ENCODE results near the gene ZNF487.
"Not testable (repeated sequence)": the region's sequence is repeated elsewhere in the genome, so short reads cannot be mapped to it uniquely, and the experiment has no call there.

ZNF487 gene

DNA sequence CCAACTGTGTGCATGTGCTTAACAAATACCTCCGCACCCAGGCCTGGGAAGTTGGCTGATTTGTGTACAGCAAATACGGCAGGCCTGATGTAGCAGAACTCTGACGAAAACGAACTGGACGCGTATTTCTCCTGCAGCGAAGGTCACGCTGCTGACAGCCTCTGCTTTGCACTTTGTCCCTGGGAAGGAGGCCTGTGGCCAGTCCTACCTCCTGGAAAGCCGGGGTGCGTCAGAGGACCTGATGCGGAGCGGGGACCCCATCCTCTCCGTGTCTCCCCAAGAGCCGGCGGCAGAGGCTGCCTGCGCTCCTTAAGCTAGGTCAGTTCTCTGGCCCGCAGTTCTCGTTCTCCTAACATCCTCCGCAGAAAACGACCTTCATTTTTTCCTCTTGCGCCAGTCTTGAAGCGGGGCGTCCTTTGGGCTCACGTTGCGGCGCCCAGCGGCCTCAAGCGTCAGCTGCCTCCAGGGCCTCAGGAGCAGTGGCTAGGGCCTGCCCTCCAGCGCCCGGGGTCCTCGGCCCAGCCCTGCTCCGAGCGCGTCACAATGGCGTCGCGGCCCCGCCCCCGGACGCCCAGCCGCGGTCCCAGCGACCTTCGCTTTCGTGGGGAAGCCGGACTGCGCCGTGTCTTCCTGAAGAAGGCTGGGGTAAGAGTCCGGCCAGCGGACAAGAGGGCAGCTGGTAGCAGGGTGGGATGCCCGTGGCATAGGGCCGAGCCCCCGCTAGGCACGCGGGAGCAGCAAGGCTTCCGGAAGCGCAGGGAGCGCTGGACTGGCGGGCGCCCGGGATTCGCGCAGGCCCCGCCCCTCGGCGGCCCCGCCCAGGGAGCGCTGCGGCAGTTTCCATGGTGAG lies at the start of gene ZNF487:
Gene ZNF487 (plus strand): TSS at position 821 of the 850 bp plus-strand sequence. CDS start 38,703 bp downstream, outside the sequence.
- DNase-seq: peak; percentile 93

- DNase-seq: no peak
These were observed 49.3 kb upstream of the ZNF487 start for GRCh38 chr10:43387678-43388032.

DNA sequence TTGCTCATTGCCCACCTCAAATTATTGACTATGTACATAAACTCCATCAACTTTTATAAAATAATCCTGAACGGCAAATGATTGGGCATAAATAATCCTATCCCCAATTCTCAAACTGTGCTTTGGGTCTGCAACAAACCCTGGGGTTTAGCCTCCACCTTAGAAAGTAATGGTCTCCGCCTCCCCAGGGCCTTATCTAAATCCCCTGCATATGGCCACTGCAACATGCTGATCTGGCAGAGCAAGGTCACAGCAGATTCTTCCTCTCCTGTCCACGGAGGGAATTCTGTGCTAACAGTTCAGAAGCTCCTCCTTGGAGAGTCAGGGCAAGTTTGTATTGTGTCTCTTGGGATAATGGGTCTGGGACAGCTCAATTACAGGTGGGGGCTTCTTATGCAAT lies 47.0 kb upstream of the ZNF487 start:
- DNase-seq: no peak

DNA sequence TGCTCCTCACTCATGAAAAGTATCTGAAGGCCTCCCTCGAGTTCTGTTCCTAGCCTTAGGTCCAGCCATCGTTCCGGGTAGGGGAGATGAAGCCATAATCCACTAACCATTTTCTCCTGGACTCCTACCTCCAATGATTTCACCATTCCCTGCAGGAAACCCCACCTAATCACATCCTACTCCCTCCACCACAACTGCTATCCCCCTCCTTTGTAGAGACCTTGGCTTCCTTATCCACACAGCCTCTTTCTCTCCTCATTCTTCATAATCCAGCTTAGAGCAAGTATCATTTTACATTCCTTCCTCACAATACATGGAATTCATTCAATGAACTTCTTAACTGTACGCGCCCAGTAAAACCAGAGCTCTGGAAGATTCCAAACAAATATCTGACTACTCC lies 46.6 kb upstream of the ZNF487 start:
- no peak for DNase-seq

DNA sequence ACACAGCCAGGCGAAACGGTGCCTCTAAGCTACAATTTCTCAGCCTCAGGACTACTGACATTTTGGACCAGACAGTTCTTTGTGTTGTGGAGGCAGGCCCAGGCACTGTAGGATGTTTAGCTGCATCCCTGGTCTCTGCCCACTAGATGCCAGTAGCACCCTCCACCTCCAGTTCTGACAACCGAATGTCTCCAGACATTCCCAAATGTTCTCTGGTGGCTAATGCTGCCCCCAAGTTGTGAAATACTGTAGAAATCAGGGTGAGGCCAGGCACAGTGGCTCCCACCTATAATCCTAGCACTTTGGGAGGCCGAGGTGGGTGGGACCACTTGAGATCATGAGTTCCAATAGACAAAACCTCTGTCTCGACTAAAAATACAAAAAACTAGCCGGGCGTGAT lies 46.2 kb upstream of the ZNF487 start:
- DNase-seq: no peak

GRCh38 chr10:43391496-43391895 lies 45.4 kb upstream of the ZNF487 start:
- DNase-seq: no peak

DNA sequence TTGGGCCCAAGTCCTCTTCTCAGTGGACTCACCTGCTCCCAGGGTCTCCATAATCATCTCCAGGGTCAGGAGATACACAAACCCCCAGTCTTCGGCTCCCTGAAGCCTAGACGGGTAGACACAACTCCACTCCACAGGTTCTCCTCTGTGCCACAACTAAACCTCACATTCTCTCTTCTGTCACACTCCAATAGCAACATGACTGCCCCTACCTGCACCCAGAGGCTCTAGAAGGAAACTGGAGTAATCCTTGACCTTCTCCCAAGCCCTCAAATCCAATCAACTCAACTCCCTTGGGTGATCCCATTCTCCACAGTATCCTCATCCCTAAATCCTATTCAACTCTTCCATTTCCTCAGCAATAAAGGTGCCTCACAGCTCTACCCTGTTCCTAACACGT lies 44.2 kb upstream of the ZNF487 start:
- DNase-seq: no peak

DNA sequence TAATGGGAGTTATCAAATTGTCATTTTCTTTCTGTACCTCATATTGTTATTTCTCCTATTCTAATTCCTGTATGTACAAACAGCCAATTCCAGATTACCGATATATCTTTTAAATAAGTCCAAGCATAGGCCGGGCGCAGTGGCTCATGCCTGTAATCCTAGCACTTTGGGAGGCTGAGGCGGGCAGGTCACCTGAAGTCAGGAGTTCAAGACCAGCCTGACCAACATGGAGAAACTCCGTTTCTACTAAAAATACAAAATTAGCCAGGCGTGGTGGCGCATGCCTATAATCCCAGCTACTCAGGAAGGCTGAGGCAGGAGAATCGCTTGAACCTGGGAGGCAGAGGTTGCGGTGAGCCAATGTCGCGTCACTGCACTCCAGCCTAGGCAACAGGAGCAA lies 43.7 kb upstream of the ZNF487 start:
- DNase-seq: not testable (repeated sequence)

GRCh38 chr10:43393606-43394360 lies 43.1 kb upstream of the ZNF487 start:
- DNase-seq: no peak

DNA sequence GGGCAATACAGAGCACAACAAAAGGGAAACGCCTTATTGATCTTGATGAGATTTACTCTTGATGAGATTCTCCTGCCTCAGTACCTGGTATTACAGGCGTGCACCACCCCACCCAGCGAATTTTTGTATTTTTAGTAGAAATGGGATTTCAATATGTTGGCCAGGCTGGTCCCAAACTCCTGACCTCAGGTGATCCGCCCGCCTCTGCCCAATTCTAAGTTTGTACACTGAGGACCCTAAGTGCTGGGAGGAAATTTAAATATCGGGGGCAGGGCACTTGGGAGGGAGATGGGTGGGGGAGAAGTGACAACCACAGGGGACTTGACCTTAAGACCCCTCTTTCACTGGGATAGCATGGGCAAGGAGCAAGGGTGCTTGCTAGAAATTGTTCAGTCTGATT lies 42.0 kb upstream of the ZNF487 start:
- DNase-seq: no peak

- DNase-seq: peak; percentile 79
These were observed 41.3 kb upstream of the ZNF487 start for GRCh38 chr10:43395571-43396060.

DNA sequence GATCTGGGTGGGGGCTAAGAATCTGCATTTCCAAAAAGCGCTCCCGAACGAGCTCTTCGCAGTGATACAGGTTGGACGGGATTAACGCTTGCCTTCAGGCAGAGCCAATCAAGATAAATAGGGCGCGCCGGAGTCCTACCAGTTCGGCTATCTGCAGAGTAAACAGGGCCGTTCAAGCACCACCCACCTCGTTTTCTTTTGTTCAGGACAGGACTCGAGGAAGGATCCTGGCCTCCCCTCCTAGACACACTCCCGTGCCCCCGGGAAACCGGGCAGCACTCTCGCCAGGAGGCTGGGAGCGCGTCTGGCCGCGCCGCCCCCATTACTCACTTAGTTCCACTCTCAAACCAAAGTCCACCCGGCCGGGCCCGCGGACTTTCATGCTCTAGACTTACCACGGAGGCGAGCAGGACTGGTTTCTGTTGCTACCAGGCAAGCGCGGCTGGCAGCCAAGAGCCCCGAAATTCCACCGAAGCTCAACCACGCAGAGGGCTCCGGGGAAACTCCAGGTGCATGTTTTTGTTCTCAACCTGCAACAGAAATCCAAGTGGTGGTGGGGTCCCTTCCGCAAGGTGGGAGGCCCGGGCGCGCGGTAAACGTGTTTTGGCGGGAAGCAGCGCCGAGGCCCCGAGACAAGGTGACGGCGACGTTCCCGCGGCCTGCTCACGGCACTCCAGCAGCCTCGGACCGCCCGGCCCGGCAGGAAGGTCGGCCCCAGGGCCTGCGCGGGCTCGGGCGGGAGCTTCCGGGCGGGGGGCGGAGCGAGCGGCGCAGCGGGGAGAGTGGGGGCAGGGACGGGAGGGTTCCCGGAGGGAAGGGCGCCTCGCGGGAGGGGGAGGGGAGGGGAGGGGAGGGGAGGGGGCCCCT lies 40.6 kb upstream of the ZNF487 start:
- peak; percentile 91 for DNase-seq

DNA sequence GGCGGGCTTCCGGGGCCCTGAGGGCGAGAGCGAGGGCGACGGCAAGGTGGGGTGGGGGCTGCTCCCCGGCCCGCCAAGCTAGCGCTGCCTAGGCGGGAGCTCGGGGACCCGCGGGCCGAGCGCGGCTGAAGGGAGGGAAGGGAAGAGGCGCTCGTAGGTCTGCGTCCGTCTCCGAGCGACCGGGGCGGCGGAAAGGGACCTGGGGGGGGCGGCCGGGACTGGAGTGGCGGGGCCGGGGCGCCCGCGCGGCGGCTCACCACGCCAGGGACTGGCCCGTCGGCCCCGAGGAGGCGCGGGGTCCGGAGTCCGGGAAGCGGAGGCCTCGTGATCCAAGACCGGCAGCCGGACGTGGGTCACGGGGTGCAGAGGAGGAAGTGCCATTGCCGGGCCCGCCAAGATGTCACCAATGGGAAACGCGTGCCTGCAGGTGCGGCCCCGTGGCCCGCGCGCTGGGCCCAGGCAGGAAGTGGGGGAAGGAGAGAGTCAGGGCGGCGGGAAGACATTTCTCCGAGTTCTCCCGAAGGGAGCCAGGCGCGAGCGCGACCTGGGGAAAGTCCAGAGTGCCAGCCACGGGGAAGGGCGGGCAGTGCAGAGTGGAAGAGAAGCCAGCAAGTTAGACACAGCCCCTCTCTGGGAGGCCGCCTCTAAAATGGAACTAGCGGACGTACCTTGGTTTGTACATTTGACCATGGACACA lies 39.8 kb upstream of the ZNF487 start:
- peak; percentile 93 for DNase-seq

GRCh38 chr10:43398939-43399319 lies 38.0 kb upstream of the ZNF487 start:
- DNase-seq: no peak

DNA sequence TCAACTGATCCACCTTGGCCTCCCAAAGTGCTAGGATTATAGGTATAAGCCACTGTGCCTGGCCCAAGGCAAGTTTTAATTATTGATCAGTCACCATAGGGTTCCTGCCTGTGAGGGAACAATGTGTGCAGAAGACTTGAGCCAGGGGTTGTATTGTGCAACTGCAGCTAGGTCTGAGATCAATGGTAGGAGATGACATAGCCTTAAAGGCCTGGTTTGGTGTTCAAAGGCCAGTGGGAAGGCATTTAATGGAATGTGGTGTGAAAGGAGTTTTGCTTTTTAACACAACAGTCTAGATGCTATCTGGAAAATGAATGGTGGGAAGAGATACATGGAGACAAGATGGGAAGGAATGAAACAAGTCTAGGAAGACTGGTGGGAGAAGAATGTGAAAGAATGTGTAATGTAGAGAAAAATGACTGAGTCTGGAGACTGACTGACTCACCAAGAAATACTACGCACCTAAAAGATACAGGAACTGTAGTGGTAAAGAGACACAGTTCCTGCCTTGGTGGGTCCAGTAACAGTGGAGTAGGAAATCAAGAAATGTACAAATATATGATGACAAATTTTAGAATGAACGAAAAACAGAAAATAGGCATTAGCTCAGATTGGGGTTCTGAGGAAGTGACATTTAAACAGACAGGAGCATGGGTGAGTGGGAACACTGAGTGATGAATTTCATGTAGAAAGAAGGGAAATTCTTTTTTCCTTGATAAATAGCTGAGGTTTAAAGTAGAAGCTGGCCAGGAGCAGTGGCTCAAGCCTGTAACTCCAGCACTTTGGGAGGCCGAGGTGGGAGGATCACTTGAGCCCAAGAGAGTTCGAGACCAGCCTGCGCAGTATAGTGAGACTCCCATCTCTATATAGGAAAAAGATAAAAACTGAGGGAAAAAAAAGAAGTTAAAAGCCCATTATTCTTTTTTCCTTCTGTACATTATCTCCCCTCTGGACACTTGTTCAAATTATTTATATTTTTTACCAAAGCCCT lies 37.3 kb upstream of the ZNF487 start:
- no peak for DNase-seq

GRCh38 chr10:43401627-43402026 lies 35.3 kb upstream of the ZNF487 start:
- no peak for DNase-seq

DNA sequence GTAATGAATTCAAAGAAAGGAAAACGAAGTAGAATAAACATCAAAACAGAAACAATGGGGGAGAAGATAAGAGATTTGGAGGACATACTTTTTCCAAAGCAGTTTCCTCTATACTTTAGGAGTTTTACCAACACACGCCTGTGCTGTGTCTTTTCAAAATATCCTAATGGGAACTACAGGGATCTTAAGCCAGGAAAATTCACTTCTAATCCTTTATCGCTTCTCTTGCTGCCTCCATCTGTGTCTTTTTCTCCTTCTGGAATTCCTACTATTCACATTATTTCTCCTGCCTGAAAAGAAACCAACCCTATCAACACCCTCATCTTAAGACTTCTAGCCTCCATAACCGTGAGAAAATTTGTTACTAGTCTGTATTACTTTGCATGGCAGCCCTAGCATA lies 34.7 kb upstream of the ZNF487 start:
- DNase-seq: no peak

DNA sequence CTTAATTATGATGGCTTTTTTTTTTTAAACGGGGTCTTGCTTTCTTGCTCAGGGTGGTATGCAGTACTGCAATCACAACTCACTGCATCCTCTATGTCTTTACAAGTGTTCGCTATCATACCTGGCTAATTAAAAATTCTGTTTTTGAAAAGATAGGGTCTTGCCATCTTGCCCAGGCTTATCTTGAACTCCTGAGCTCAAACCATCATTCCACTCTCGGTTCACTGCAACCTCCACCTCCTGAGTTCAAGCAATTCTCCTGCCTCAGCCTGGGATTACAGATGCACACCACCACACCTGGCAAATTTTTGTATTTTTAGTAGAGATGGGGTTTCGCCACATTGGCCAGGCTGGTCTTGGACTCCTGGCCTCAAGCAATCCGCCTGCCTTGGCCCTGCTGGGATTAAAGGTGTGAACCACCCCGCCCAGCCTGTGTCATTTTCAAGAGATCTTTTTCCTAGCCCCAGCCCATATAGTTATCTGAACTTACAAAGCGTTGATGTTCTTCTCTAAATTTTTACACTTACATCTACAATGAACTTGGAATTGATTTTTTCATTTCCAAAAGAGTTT lies 33.9 kb upstream of the ZNF487 start:
- DNase-seq: no peak

DNA sequence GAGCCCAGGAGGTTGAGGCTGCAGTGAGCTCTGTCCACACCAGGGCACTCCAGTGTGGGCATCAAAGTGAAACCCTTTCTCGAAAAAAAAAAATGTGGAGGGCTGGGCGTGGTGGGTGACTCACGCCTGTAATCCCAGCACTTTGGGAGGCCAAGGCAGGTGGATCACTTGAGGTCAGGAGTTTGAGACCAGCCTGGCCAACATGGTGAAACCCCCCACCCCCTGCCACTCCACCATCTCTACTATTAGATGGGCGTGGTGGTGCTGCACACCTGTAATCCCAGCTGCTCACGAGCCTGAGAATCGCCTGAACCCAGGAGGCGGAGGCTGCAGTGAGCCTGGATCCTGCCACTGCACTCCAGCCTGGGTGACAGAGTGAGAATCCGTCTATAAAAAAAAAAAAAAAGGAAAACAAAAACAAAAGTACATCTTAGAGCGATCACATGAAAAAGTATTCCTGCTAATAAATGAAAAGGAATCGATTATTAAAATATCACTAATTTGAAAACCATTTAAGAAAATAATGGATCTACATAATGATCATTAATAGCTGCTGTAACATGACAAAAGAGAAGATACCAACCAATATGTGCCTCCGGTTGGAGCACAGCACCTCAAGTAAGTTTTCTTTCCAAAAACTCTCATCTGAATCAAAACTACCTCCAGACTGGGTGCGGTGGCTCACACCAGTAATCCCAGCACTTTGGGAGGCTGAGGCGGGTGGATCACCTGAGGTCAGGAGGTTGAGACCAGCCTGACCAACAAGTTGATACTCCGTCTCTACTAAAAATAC lies 32.8 kb upstream of the ZNF487 start:
- DNase-seq: no peak

DNA sequence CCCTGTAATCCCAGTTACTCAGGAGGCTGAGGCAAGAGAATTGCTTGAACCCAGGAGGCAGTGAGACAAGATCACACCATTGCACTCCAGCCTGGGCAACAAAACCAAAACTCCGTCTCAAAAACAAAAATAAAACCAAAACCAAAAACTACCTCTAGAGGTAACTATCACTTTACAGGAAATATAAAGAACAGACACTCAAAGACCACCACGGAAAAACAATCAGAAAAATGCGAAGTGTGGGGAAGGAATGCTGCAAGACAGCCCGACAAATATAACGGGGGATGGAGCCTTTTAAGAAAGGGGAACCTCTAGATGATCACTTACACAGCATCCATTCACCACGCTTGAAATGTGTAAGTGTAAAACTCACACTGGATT lies 32.2 kb upstream of the ZNF487 start:
- DNase-seq: no peak

Measured in activated CD8-positive, alpha-beta memory T cell treated with anti-CD3 and anti-CD28 coated beads, Interleukin-2, amount 50 U/mL, for 48 hours (primary cell).